Measurements from ENCODE around the gene CNTNAP5. TPM values are rescaled to one million over a fixed set of nuclear protein-coding genes. Genes with fewer than 3 reads are reported as not detected.

The CNTNAP5 gene
- total RNA-seq, 1 experiment from 2014 or later, result 0.48 TPM

DNA sequence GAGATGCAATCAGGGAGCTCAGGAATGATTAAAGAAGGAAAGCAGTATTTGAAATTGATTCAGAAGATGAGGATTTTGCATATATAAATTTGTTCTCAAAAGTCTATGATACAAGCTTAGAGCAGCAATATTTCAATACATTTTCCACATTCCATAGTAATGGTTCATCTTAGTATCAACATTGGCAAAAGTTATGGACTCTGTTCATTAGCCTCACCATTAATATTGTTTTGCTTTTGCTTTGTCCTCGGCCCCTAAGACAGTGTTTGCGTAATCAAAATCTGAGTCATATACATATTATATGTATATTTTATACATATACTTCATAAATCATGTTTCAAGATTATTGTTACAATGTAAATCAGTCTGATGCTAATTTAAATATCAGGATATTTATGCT lies 176.6 kb downstream of the CNTNAP5 start:
- H3K79me2 ChIP-seq (ENCODE audit: insufficient read depth, low read length), result no peaks in the 10 kb centered on the region
- no peaks in the 10 kb centered on the region for H4K20me1 ChIP-seq (ENCODE audit: control insufficient read depth, insufficient read depth, insufficient read length)
- no peak overlapping the region for H4K5ac ChIP-seq (ENCODE audit: insufficient read length, low read depth, low read length)
- Mint-ChIP-seq H3K4me3 (no peak overlapping the region), H3K27ac (no peak overlapping the region), H3K36me3 (ENCODE audit: insufficient read depth in 1 of 3, low read depth in 3 of 3) (peaks cover 2 to 18% (median 3%) of the 10 kb centered on the region in 3 experiments; a peak in 5 of 7 replicates), H3K27me3 (ENCODE audit: low read depth) (no peaks in the 10 kb centered on the region), H3K9me3 (peaks cover 12 to 19% of the 10 kb centered on the region in 2 experiments; a peak in 4 of 5 replicates), H3K4me1 (no peaks in the 10 kb centered on the region; a peak in 1 of 4 replicates)
- no peak overlapping the region for H2BK12ac ChIP-seq (ENCODE audit: insufficient read length, low read depth, low read length)
- H3K27ac ChIP-seq (ENCODE audit: insufficient read length, low read depth, low read length), result no peak overlapping the region
- no peak overlapping the region for H2AK5ac ChIP-seq (ENCODE audit: insufficient read length, low read length)
- DNase-seq, result no peak
- no peak overlapping the region for H2BK120ac ChIP-seq (ENCODE audit: low read depth, low read length, poor library complexity, severe bottlenecking)
- H3K23me2 ChIP-seq (ENCODE audit: insufficient read length, low read depth, low read length, poor library complexity, severe bottlenecking), result no peaks in the 10 kb centered on the region
- H3K23ac ChIP-seq (ENCODE audit: insufficient read length, low read depth, low read length), result no peak overlapping the region
- H3K14ac ChIP-seq (ENCODE audit: insufficient read depth, low read length), result no peak overlapping the region
- no CpG with 5 or more reads among the region's 2 CpGs for WGBS (ENCODE audit: extremely low coverage, insufficient read length, low lambda C conversion rate)
- no peak overlapping the region for H2BK5ac ChIP-seq (ENCODE audit: insufficient read length, low read length)
- no peak overlapping the region for H3T11ph ChIP-seq (ENCODE audit: low read length)
- no peaks in the 10 kb centered on the region for H3K27me3 ChIP-seq (ENCODE audit: insufficient read depth, low read length)
- no peaks in the 10 kb centered on the region for H3K79me1 ChIP-seq (ENCODE audit: insufficient read depth, low read depth, low read length, poor library complexity, severe bottlenecking)
- no peak overlapping the region for H3K18ac ChIP-seq (ENCODE audit: insufficient read length, low read depth, low read length)
- H4K91ac ChIP-seq (ENCODE audit: insufficient read length, low read depth, low read length), result no peak overlapping the region
- no peak overlapping the region for H2BK20ac ChIP-seq (ENCODE audit: low read depth, low read length, poor library complexity, severe bottlenecking)
- no peaks in the 10 kb centered on the region for H3K4me1 ChIP-seq (ENCODE audit: insufficient read depth, low read length)
- no peak overlapping the region for H3K4me2 ChIP-seq (ENCODE audit: insufficient read depth, insufficient read length, low read length)
- H3K56ac ChIP-seq (ENCODE audit: insufficient read length, low read depth, low read length), result no peak overlapping the region
- no peak overlapping the region for H2BK15ac ChIP-seq (ENCODE audit: low read depth, low read length)
- H3K9ac ChIP-seq (ENCODE audit: extremely low read depth, insufficient read length, low read length), result no peak overlapping the region
- no peak for TF ChIP-seq CTCF (conservative IDR thresholded peaks at IDR 0.05)
- H2AFZ ChIP-seq (ENCODE audit: low read length), result no peak overlapping the region
- H3K4ac ChIP-seq (ENCODE audit: low read depth, low read length), result no peak overlapping the region
- no peak overlapping the region for H4K8ac ChIP-seq (replicated peaks; ENCODE audit: insufficient read length, low read depth, low read length)
- H3K9me3 ChIP-seq (ENCODE audit: control insufficient read depth, low read depth, low read length), result no peaks in the 10 kb centered on the region
